HepG2 (cell line): ENCODE measurements around the gene FAM114A2. TPM values are rescaled to one million over a fixed set of nuclear protein-coding genes. Genes with fewer than 3 reads are reported as not detected.

Experiments used
- ATAC-seq: fragments of 200-7000 bp; cut with Tn5 transposase; 3 replicates; pipeline ENCODE4 v1.9.1; 2020; ENCODE audit warnings: mild to moderate bottlenecking, moderate library complexity
- BruUV-seq: library from RNA; stranded (reverse); fragments of 400-500 nt; replicated peaks from 2 replicates; lab custom pipeline; 2021; lab: Mats Ljungman, UMichigan
- CTCF ChIA-PET: fragments of 300-600 bp; formaldehyde crosslinking; extraction: SDS; loops from one replicate; lab custom pipeline; 2021; ENCODE audit warnings: low total read pairs, inconsistent platforms, low intra/inter-chr PET ratio; lab: Yijun Ruan, JAX
- POLR2A ChIA-PET: fragments of 350-600 bp; sonication (Branson Sonifier 250); formaldehyde crosslinking; loops from one replicate; lab custom pipeline; 2020; ENCODE audit warnings: antibody characterized with exemption, inconsistent platforms; lab: Yijun Ruan, JAX
- DNase-seq: peaks from one replicate; pipeline ENCODE4 v3.0.0-alpha.2; 2015; ENCODE audit warnings: low spot score
- FAIRE-seq: peaks from 3 replicates; lab custom pipeline; 2011; peaks lifted over from hg19 to GRCh38; lab: Jason Lieb, UNC
- H2AFZ ChIP-seq: one replicate; pipeline ENCODE4 v1.6.1; 2011; ENCODE audit warnings: low read length, inconsistent platforms
- H3K27ac ChIP-seq: fragments of 300-600 bp; 3 replicates; pipeline ENCODE4 v1.8.0; 2011; ENCODE audit warnings: mixed run types, mild to moderate bottlenecking, mixed read lengths, low read length, inconsistent platforms; ENCODE audit not compliant: insufficient read depth; ENCODE audit errors: extremely low read length
- H3K27me3 ChIP-seq, 2 experiments: fragments of 200-600 bp in 1 of 2; 2 replicates in 1 of 2; 3 replicates in 1 of 2; pipeline versions ENCODE4 v1.6.0 to v1.8.0; 2011; ENCODE audit warnings: low read length in 2 of 2, mild to moderate bottlenecking in 2 of 2, moderate library complexity in 2 of 2, inconsistent platforms in 1 of 2; ENCODE audit not compliant: insufficient read depth in 2 of 2, control insufficient read depth in 1 of 2
- H3K36me3 ChIP-seq, 2 experiments: fragments of 200-600 bp in 1 of 2; replicated peaks in 1 of 2; 2 replicates in 1 of 2; 3 replicates in 1 of 2; pipeline versions ENCODE4 v1.5.1 to v1.8.0; 2011; ENCODE audit warnings: low read length in 2 of 2, inconsistent platforms in 1 of 2; ENCODE audit not compliant: insufficient read depth in 2 of 2, control insufficient read depth in 1 of 2
- H3K4me1 ChIP-seq: 2 replicates; pipeline ENCODE4 v1.5.1; 2012; ENCODE audit warnings: low read length, inconsistent platforms; ENCODE audit not compliant: insufficient read depth
- H3K4me2 ChIP-seq: 2 replicates; pipeline ENCODE4 v1.6.0; 2011; ENCODE audit warnings: low read depth, low read length, inconsistent platforms
- H3K4me3 ChIP-seq, 3 experiments: fragments of 200-600 bp in 1 of 3; sonication (generic), shearing (Covaris generic) in 1 of 3; replicated peaks in 1 of 3; 2 replicates each; pipeline ENCODE4 v1.5.1; 2011 to 2016; ENCODE audit warnings: low read length in 3 of 3, inconsistent platforms in 2 of 3, low read depth in 2 of 3, mild to moderate bottlenecking in 2 of 3, control low read depth in 1 of 3, mixed read lengths in 1 of 3; ENCODE audit not compliant: insufficient read depth in 1 of 3
- H3K79me2 ChIP-seq: one replicate; pipeline ENCODE4 v1.6.1; 2011; ENCODE audit warnings: low read length, inconsistent platforms; ENCODE audit not compliant: insufficient read depth
- H3K9ac ChIP-seq: 2 replicates; pipeline ENCODE4 v1.6.0; 2011; ENCODE audit warnings: mild to moderate bottlenecking, low read depth, low read length, inconsistent platforms; ENCODE audit not compliant: insufficient read depth
- H3K9me3 ChIP-seq: 2 replicates; pipeline ENCODE4 v1.5.1; 2012; ENCODE audit warnings: mild to moderate bottlenecking, low read length
- H4K20me1 ChIP-seq: 2 replicates; pipeline ENCODE4 v1.6.0; 2011; ENCODE audit warnings: inconsistent platforms, mild to moderate bottlenecking, low read length, moderate library complexity; ENCODE audit not compliant: insufficient read depth
- HHEX ChIP-seq: IDR thresholded peaks from 2 replicates; pipeline ENCODE4 v1.6.1; 2016; ENCODE audit warnings: control low read depth
- HNF4G ChIP-seq, 2 experiments: sonication (generic) in 1 of 2; formaldehyde crosslinking in 1 of 2; IDR thresholded peaks; 2 replicates each; pipeline versions ENCODE4 v1.4.0 to v1.6.1; 2011 to 2020; ENCODE audit warnings: borderline replicate concordance in 2 of 2, low read depth in 2 of 2, mild to moderate bottlenecking in 2 of 2, low read length in 1 of 2, missing genetic modification reagents in 1 of 2, moderate library complexity in 1 of 2
- HNRNPH1 ChIP-seq: fragments of 200-400 bp; formaldehyde crosslinking; optimal IDR thresholded peaks from 2 replicates; pipeline ENCODE3; 2017; ENCODE audit warnings: mild to moderate bottlenecking, low read depth, low read length
- PAXIP1 ChIP-seq: sonication (generic); formaldehyde crosslinking; conservative IDR thresholded peaks from 2 replicates; pipeline ENCODE4 v1.4.0; 2020; ENCODE audit warnings: mild to moderate bottlenecking, missing genetic modification reagents, moderate library complexity
- RNF2 ChIP-seq: fragments of 450-650 bp; conservative IDR thresholded peaks from 2 replicates; pipeline ENCODE4 v1.6.1; 2016; ENCODE audit warnings: low read depth
- ZFP1 ChIP-seq: IDR thresholded peaks from 2 replicates; pipeline ENCODE4 v1.6.1; 2016
- WGBS: methylation state at CpG from one replicate; pipeline ENCODE4 v1.1.6; 2017; ENCODE audit warnings: low lambda C conversion rate; 5-methylcytosine and 5-hydroxymethylcytosine counted together
- in situ Hi-C: cut with HindIII; loops from 2 replicates; pipeline ENCODE4 v1.10.0; 2017; ENCODE audit warnings: low pct_unique_long_range_greater_than_20kb; ENCODE audit not compliant: extremely low pct_ligation_motif_present
- intact Hi-C: fragments of 100-400 bp; cut with micrococcal nuclease; formaldehyde crosslinking; loops from one replicate; pipeline ENCODE4 v1.10.0; 2022; ENCODE audit not compliant: unreplicated experiment
- polyA plus RNA-seq, 8 experiments: library from polyadenylated mRNA; depleted of rRNA in 3 of 8; stranded (reverse) in 7 of 8; unstranded in 1 of 8; fragments of >200 nt; fragmentation: Illumina TruSeq in 4 of 8; extraction: Trizol in 4 of 8; gene quantifications; 2 replicates each; pipeline versions ENCODE4 v1.2.1 to v1.2.3, GENCODE V29; 2011 to 2016; ENCODE audit warnings: low read depth in 4 of 8, missing spikeins in 1 of 8, mixed read lengths in 1 of 8; ENCODE audit not compliant: insufficient read depth in 1 of 8
- total RNA-seq, 5 experiments: library from RNA; depleted of rRNA; stranded (reverse); fragments of >200 nt; fragmentation: Illumina TruSeq; extraction: Trizol; gene quantifications; 2 replicates each; pipeline ENCODE4 v1.2.3, GENCODE V29; 2016; ENCODE audit warnings: low read depth in 1 of 5

Gene FAM114A2
- total and polyA plus RNA-seq, 2 of the 13 experiments (the other 11 are each of a cell fraction or from before 2014, with no cell fraction given), result 6.9 to 11.4 TPM

DNA sequence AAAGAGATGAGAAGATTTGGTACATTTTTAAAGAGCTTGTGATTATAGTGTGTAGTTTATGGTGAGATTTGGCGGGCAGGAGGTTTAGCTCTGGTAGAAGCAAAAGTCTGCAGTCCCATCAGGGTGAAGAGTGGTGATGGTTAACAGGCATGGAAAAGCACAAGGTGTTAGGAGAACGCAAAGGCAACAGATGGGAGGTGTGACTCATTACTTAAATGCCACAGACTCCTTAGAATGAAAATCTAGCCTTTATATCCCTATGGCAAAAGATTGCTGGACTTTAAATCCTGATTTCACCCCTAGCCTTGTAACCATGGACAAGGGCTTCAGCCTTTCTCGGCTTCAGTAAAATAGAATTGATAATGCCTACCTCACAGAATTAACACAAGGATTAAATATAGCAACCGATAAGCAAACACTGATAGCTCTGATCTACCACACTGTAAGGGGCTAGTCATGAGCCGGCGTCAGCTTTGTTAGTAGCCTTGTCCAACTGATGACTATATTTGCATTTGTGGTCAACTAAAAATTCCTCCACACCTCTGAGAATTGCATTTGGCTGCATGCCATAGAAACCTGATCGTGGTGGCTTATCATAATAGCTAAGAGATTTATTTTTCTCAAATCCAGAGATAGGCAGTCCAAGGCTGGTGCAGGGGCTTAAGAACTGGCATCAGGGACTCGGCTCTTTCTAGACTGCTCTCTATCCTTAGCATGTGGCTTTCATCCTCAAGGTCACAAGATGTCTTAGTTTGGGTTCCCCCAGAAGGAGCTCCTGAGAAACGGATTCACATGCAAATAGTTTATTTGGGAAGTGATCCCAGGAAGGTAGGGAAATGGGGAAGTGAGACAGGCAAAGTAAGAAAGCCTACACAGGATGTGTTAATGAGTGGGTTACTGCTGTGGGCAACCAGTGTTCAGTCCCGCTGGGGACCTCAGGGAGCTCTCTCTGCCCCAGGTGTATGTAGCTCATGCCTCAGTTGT lies 19.6 kb upstream of the FAM114A2 start:
- no peak for FAIRE-seq
- H3K9ac ChIP-seq, result no peak overlapping the region

More for the DNA sequence above, 19.6 kb upstream of the FAM114A2 start:
- Histone ChIP-seq H3K36me3 (peaks cover 0 to 3% of the 10 kb centered on the region in 2 experiments; a peak in 1 of 5 replicates), H3K9me3 (no peaks in the 10 kb centered on the region), H3K27me3 (no peaks in the 10 kb centered on the region), H3K79me2 (no peaks in the 10 kb centered on the region), H3K27ac (no peak overlapping the region), H3K4me3 (no peak overlapping the region), H4K20me1 (no peaks in the 10 kb centered on the region), H3K4me1 (peaks cover 9% of the 10 kb centered on the region; the same call in 1 of the 2 replicates), H2AFZ (no peak overlapping the region), H3K4me2 (no peak overlapping the region)
- POLR2A ChIA-PET, result no interaction called here
- TF ChIP-seq PAXIP1 (CRISPR knock-in tag) (no peak), RNF2 (no peak), ZFP1 (CRISPR knock-in tag) (no peak), HHEX (no peak), HNF4G (IDR thresholded peaks at IDR 0.05; ENCODE audit: borderline replicate concordance, low read depth, low read length) (no peak), HNF4G (CRISPR knock-in tag; IDR thresholded peaks at IDR 0.05; ENCODE audit: borderline replicate concordance, low read depth) (no peak), HNRNPH1 (no peak)
- CTCF ChIA-PET, result no interaction called here
- no peak for DNase-seq
- WGBS, result 94% methylated on average over 10 of the region's 10 CpGs
- ATAC-seq, result no peak; the same call in 2 of the 3 replicates
- in situ Hi-C loops, result loop anchor here (25.0 kb wide), 1 partner anchor 554 kb away; no protein-coding TSS in a partner anchor
- intact Hi-C loops, result no loop called here
- no TSS peak for BruUV-seq
